Lung (tissue), 12 donors: Measurements from ENCODE around the gene GPR4. TPM values are rescaled to one million over a fixed set of nuclear protein-coding genes. Genes with fewer than 3 reads are reported as not detected.
A peak's percentile ranks its signal among the peaks of the same experiment; 100 is the strongest.

ENCODE experiments used
- ATAC-seq: fragments of 200-7000 bp; cut with Tn5 transposase; one replicate; pipeline ENCODE4 v1.9.1; 2020; ENCODE audit warnings: moderate number of reproducible peaks; ENCODE audit not compliant: insufficient read depth, low FRiP score
- DNase-seq, 3 donors: peaks; one replicate each; pipeline ENCODE4 v3.0.0-alpha.2; 2013 to 2017
- H3K27ac ChIP-seq, 2 donors: one replicate each; pipeline ENCODE4 v1.5.1; 2013; ENCODE audit warnings: mild to moderate bottlenecking in 2 of 2, moderate library complexity in 2 of 2, control low read depth in 1 of 2, inconsistent platforms in 1 of 2, low read depth in 1 of 2, low read length in 1 of 2
- H3K27me3 ChIP-seq, 3 donors: one replicate each; pipeline ENCODE4 v1.5.1; 2013; ENCODE audit warnings: low read length in 2 of 3; ENCODE audit not compliant: control insufficient read depth in 3 of 3, insufficient read depth in 3 of 3
- H3K36me3 ChIP-seq, 4 donors: one replicate each; pipeline ENCODE4 v1.5.1; 2013; ENCODE audit warnings: low read length in 4 of 4, mild to moderate bottlenecking in 1 of 4, moderate library complexity in 1 of 4; ENCODE audit not compliant: control insufficient read depth in 4 of 4, insufficient read depth in 4 of 4
- H3K4me1 ChIP-seq, 5 donors: one replicate each; pipeline ENCODE4 v1.5.1; 2013; ENCODE audit warnings: low read length in 5 of 5, mild to moderate bottlenecking in 2 of 5, moderate library complexity in 1 of 5; ENCODE audit not compliant: control insufficient read depth in 5 of 5, insufficient read depth in 5 of 5
- H3K4me3 ChIP-seq: one replicate; pipeline ENCODE4 v1.5.1; 2013; ENCODE audit warnings: mild to moderate bottlenecking, control low read depth, moderate library complexity
- H3K9ac ChIP-seq, 2 donors: one replicate each; pipeline ENCODE4 v1.5.1; 2013; ENCODE audit warnings: low read length in 2 of 2, control low read depth in 1 of 2; ENCODE audit not compliant: insufficient read depth in 1 of 2
- H3K9me3 ChIP-seq, 4 donors: one replicate each; pipeline ENCODE4 v1.5.1; 2013; ENCODE audit warnings: low read length in 3 of 4, mild to moderate bottlenecking in 1 of 4, moderate library complexity in 1 of 4; ENCODE audit not compliant: control insufficient read depth in 4 of 4, insufficient read depth in 3 of 4
- WGBS, 2 donors: extraction: QIAGEN DNeasy Blood & Tissue Kit; methylation state at CpG; one replicate each; pipeline ENCODE4 v1.1.7; 2013; 5-methylcytosine and 5-hydroxymethylcytosine counted together
- polyA plus RNA-seq, 2 donors: library from polyadenylated mRNA; stranded (reverse); fragments of 200-250 nt; gene quantifications; one replicate each; pipeline ENCODE4 v1.2.1, GENCODE V29; 2013
- total RNA-seq, 2 donors: library from RNA; depleted of rRNA in 1 of 2; stranded (reverse); fragments of >200 nt in 1 of 2; gene quantifications; one replicate each; pipeline ENCODE4 v1.2.1, GENCODE V29; 2014 to 2021
- TF ChIP-seq, protein P1 (sequence below): IDR thresholded peaks from 2 replicates; pipeline ENCODE4 v1.5.1; 2012; ENCODE audit warnings: mild to moderate bottlenecking; ENCODE audit errors: control extremely low read depth, extremely low read depth
- donor health status: control.
- donor health status: control.
- donor health status: Bipolar disorder and iron deficiency.
- donor health status: healthy.
- donor health status: DM: yes; HTN: yes; CAD: no.

Gene GPR4
- total and polyA plus RNA-seq, 4 donors, result 1.3 to 12.8 (median 11.8) TPM

DNA sequence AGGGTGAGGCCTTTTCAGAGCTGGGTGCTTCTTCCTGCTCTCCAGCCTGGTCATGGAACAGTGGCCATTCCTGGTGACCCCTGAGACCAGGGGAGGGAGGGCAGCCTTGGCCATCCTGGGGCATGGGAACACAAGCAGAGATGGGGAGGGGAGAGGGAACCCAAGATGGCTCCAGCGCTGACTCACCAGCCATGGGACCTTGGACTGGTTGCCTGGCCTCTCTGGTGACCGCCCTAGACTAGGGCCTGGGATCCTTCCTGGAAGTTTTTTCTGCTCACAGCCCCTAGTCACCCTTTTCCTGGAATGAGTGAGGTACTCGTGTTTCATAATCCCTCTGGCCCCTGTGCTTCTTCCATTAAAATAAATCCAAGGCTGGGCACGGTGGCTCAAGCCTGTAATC is 14.1 kb downstream of the GPR4 start:
- no peak overlapping the region for H3K27ac ChIP-seq
- 78 to 84% methylated on average over 4 of the region's 4 CpGs for WGBS, 2 donors
- TF ChIP-seq, protein P1, sequence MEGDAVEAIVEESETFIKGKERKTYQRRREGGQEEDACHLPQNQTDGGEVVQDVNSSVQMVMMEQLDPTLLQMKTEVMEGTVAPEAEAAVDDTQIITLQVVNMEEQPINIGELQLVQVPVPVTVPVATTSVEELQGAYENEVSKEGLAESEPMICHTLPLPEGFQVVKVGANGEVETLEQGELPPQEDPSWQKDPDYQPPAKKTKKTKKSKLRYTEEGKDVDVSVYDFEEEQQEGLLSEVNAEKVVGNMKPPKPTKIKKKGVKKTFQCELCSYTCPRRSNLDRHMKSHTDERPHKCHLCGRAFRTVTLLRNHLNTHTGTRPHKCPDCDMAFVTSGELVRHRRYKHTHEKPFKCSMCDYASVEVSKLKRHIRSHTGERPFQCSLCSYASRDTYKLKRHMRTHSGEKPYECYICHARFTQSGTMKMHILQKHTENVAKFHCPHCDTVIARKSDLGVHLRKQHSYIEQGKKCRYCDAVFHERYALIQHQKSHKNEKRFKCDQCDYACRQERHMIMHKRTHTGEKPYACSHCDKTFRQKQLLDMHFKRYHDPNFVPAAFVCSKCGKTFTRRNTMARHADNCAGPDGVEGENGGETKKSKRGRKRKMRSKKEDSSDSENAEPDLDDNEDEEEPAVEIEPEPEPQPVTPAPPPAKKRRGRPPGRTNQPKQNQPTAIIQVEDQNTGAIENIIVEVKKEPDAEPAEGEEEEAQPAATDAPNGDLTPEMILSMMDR, result no peak

DNA sequence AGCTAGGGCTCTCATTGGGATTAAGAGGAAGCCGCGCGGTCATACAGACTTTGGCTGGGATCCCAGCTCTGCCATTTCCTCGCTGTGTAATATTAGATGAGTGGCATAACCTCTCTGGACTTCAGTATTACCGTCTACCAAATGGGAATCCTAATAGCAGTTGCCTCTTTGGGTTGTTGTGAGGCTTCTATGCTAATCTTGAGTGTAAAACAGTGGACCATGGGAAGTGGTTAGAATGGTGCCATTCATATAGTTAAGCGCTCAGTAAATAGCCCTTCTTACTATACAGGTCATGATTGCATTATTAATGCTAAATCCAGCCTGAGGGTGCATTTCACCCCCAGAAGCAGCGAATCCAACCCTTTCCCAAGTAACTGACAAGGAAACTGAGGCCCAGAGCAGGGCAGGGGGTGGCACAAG is 16.8 kb downstream of the GPR4 start:
- ATAC-seq, result no peak
- 24 to 25% methylated on average over 7 of the region's 7 CpGs for WGBS, 2 donors
- Histone ChIP-seq H3K9me3 (peaks cover 0 to 2% (median 0%) of the 10 kb centered on the region in 4 donors), H3K4me3 (peak overlapping the region; percentile 34), H3K36me3 (peaks cover 0 to 3% (median under 1%) of the 10 kb centered on the region in 4 donors), H3K27ac (peak overlapping the region; percentile 93 to 94), H3K4me1 (peaks cover 0 to 8% (median 3%) of the 10 kb centered on the region in 5 donors), H3K27me3 (no peaks in the 10 kb centered on the region), H3K9ac (peak overlapping the region; percentile 25 to 78)
- TF ChIP-seq, protein P1, result no peak
- DNase-seq, result no peak

More for the DNA sequence above, 14.1 kb downstream of the GPR4 start:
- no peaks in the 10 kb centered on the region for H3K9me3 ChIP-seq
- DNase-seq, result no peak
- peaks cover 0 to 10% (median 2%) of the 10 kb centered on the region in 3 donors for H3K27me3 ChIP-seq
- H3K4me3 ChIP-seq, result no peak overlapping the region
- ATAC-seq, result no peak
- peaks cover 0 to 7% (median 0%) of the 10 kb centered on the region in 4 donors for H3K36me3 ChIP-seq
- peaks cover 0 to 17% (median 3%) of the 10 kb centered on the region in 5 donors for H3K4me1 ChIP-seq
- H3K9ac ChIP-seq, result no peak overlapping the region

DNA sequence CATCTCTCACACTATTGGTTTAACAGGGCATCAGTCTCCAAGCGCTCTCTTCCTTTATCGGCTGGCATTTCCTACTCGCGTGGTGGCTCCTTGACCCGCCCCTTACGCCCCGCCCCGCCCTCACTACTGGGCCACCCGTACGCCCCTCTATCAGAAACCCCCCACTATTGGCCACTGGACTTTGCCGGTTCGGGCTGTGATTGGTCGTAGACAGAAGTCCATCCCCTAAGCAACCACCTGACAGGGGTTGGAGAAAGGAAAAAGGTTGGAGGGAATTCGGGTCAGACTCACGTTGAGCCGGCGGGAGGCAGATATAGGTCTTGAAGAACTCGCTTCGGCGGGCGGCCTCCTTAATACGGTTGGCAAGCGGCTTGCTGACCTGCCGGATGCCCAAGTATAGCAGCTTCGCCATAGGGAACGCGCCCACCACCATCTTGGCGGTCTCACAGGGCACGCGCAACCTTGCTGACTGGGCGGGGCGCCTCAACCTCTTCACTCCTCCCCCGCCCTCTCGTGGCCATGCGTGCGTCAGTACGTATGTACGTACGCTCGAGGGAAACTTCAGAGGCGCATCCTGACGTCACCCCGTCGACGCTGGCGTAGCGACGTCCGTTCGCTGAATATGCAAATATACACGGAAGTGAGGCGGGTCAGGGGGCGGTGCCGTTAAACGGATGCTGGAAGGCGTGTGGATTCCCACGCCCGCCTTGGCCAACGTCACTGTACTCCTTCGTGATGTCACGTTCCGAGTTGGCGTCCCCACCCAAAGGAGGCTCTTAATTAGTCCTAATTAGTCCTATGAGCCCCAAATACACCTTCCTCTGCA is 17.5 kb downstream of the GPR4 start, which contains the start of gene OPA3:
TSS of gene OPA3 (minus strand) at position 471 of the 826 bp plus-strand sequence. CDS start at position 433, 38 bp downstream.
- H3K9me3 ChIP-seq, result peaks cover 0 to 2% (median 0%) of the 10 kb centered on the region in 4 donors
- H3K27ac ChIP-seq, result peak within 1 kb of the TSS; percentile 94 to 97
- 0% methylated on average over 63 of the region's 63 CpGs for WGBS, 2 donors
- TF ChIP-seq, protein P1, result no peak
- H3K4me3 ChIP-seq, result peak within 1 kb of the TSS; percentile 65
- ATAC-seq (peak; percentile 96), DNase-seq (peak; percentile 100)
- peaks cover 0 to 3% (median under 1%) of the 10 kb centered on the region in 4 donors for H3K36me3 ChIP-seq
- peak within 1 kb of the TSS; percentile 60 to 98 for H3K9ac ChIP-seq
- H3K4me1 ChIP-seq, result peaks cover 0 to 8% (median 3%) of the 10 kb centered on the region in 5 donors
- H3K27me3 ChIP-seq, result no peaks in the 10 kb centered on the region
